ENCODE data around the gene APCDD1L.

The APCDD1L gene

GRCh38 chr20:58544891-58545290 is 29.7 kb upstream of the APCDD1L start:
- DNase-seq = no peak

- no peak for DNase-seq
Measured at GRCh38 chr20:58544286-58544685, 29.1 kb upstream of the APCDD1L start.

- no peak for DNase-seq
Measured at GRCh38 chr20:58543274-58543673, 28.1 kb upstream of the APCDD1L start.

- no peak for DNase-seq
Measured at GRCh38 chr20:58542411-58543095, 27.4 kb upstream of the APCDD1L start.

- peak; percentile 64 for DNase-seq
Measured at GRCh38 chr20:58542034-58542410, 26.8 kb upstream of the APCDD1L start.

- DNase-seq = peak; percentile 22
Measured at GRCh38 chr20:58538752-58539151, 23.6 kb upstream of the APCDD1L start.

GRCh38 chr20:58537831-58538230 is 22.6 kb upstream of the APCDD1L start:
- no peak for DNase-seq

- no peak for DNase-seq
Measured at GRCh38 chr20:58536289-58536688, 21.1 kb upstream of the APCDD1L start.

GRCh38 chr20:58531657-58532056 is 16.5 kb upstream of the APCDD1L start:
- DNase-seq = no peak

GRCh38 chr20:58531063-58531462 is 15.9 kb upstream of the APCDD1L start:
- DNase-seq = no peak

- no peak for DNase-seq
Measured at GRCh38 chr20:58528412-58528811, 13.2 kb upstream of the APCDD1L start.

GRCh38 chr20:58526411-58526810 is 11.2 kb upstream of the APCDD1L start:
- DNase-seq = no peak

GRCh38 chr20:58524814-58525213 is 9.6 kb upstream of the APCDD1L start:
- DNase-seq = no peak

- no peak for DNase-seq
Measured at GRCh38 chr20:58523971-58524315, 8.7 kb upstream of the APCDD1L start.

- no peak for DNase-seq
Measured at GRCh38 chr20:58523072-58523970, 8.1 kb upstream of the APCDD1L start.

- no peak for DNase-seq
Measured at GRCh38 chr20:58522666-58523065, 7.5 kb upstream of the APCDD1L start.

- no peak for DNase-seq
Measured at GRCh38 chr20:58521763-58522162, 6.6 kb upstream of the APCDD1L start.

GRCh38 chr20:58519940-58520712 is 4.9 kb upstream of the APCDD1L start:
- no peak for DNase-seq

- DNase-seq = no peak
Measured at GRCh38 chr20:58518896-58519593, 3.8 kb upstream of the APCDD1L start.

GRCh38 chr20:58518387-58518786 is 3.2 kb upstream of the APCDD1L start:
- DNase-seq = no peak

- DNase-seq = no peak
Measured at GRCh38 chr20:58514321-58515232, 622 bp downstream of the APCDD1L start.

Measured in stimulated activated CD4-positive, alpha-beta T cell treated with anti-CD3 and anti-CD28 coated beads, Interleukin-1b, Interleukin-23, amount 100 ng/mL, for 48 hours (primary cell).